Endothelial cell of umbilical vein (primary cell): ENCODE data around the gene SRPK1.

ENCODE experiments used
- CTCF ChIP-seq, 2 donors: IDR thresholded peaks; 1 replicate in 1 of 2; 2 replicates in 1 of 2; pipeline ENCODE4 v1.5.1; 2011; ENCODE audit warnings: low read length in 2 of 2, mild to moderate bottlenecking in 2 of 2, moderate library complexity in 2 of 2, control low read depth in 1 of 2, inconsistent platforms in 1 of 2, low read depth in 1 of 2; ENCODE audit not compliant: insufficient read depth in 1 of 2; ENCODE audit errors: extremely low read depth in 1 of 2
- EZH2 ChIP-seq: IDR thresholded peaks from 2 replicates; pipeline ENCODE4 v1.6.1; 2012; ENCODE audit warnings: borderline replicate concordance, low read depth, mild to moderate bottlenecking, moderate library complexity, low read length, inconsistent platforms; ENCODE audit not compliant: severe bottlenecking
- GATA2 ChIP-seq: IDR thresholded peaks from 2 replicates; pipeline ENCODE4 v1.7.0; 2011; ENCODE audit warnings: low read depth, mild to moderate bottlenecking, moderate library complexity, mixed read lengths, low read length; ENCODE audit not compliant: insufficient read length, insufficient read depth
- JUN ChIP-seq: IDR thresholded peaks from 2 replicates; pipeline ENCODE4 v1.6.1; 2011; ENCODE audit warnings: borderline replicate concordance, low read depth; ENCODE audit not compliant: insufficient read length, insufficient read depth
- MYC ChIP-seq: IDR thresholded peaks from one replicate; pipeline ENCODE4 v1.6.1; 2011; ENCODE audit warnings: mild to moderate bottlenecking, low read depth, low read length
- POLR2A ChIP-seq: IDR thresholded peaks from 2 replicates; pipeline ENCODE4 v1.6.1; 2012; ENCODE audit warnings: low read depth, mild to moderate bottlenecking, control low read depth, low read length
- POLR2AphosphoS5 ChIP-seq: IDR thresholded peaks from 2 replicates; pipeline ENCODE4 v1.6.1; 2012; ENCODE audit warnings: low read depth, mild to moderate bottlenecking, control low read depth, low read length, moderate library complexity; ENCODE audit not compliant: insufficient read depth
- TF ChIP-seq, protein P1 (sequence below): IDR thresholded peaks from 2 replicates; pipeline ENCODE4 v1.6.1; 2011; ENCODE audit not compliant: insufficient read depth, insufficient read length

GRCh38 chr6:35942355-35942754 lies 21.5 kb upstream of the SRPK1 start:
- TF ChIP-seq POLR2A, result no peak
- TF ChIP-seq POLR2AphosphoS5, result no peak
- no peak for TF ChIP-seq EZH2
- no peak for TF ChIP-seq CTCF (IDR thresholded peaks at IDR 0.05; ENCODE audit: extremely low read depth in 1 of 2, insufficient read depth in 1 of 2, low read depth in 1 of 2, low read length in 2 of 2)
- TF ChIP-seq, protein P1, sequence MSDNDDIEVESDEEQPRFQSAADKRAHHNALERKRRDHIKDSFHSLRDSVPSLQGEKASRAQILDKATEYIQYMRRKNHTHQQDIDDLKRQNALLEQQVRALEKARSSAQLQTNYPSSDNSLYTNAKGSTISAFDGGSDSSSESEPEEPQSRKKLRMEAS, result no peak
- TF ChIP-seq JUN, result no peak
- no peak for TF ChIP-seq MYC
- no peak for TF ChIP-seq GATA2
